H1 (cell line): ENCODE data around the gene HEBP1. TPM values are rescaled to one million over a fixed set of nuclear protein-coding genes. Genes with fewer than 3 reads are reported as not detected.

Source experiments
- JUN ChIP-seq: IDR thresholded peaks from 2 replicates; pipeline ENCODE4 v1.6.1; 2011; ENCODE audit warnings: low read depth, mild to moderate bottlenecking, improper control_type of control experiment, low read length
- polyA plus RNA-seq, 7 experiments: library from polyadenylated mRNA; depleted of rRNA in 3 of 7; stranded (reverse) in 5 of 7; unstranded in 2 of 7; fragments of >200 nt in 5 of 7; fragments of 200-250 nt in 2 of 7; gene quantifications; 1 replicate in 5 of 7; 2 replicates in 1 of 7; 4 replicates in 1 of 7; pipeline versions ENCODE4 v1.2.1 to v1.2.3, GENCODE V29; 2011 to 2013; ENCODE audit warnings: missing spikeins in 2 of 7, mixed read lengths in 2 of 7
- total RNA-seq: library from RNA; stranded (reverse); fragmentation: NEBNext Ultra II Directional; extraction: Animal tissue kit (Norgen Biotek cat#: 25700); gene quantifications from 2 replicates; pipeline ENCODE4 v1.2.1, GENCODE V29; 2021

The HEBP1 gene
- total and polyA plus RNA-seq, 2 of the 8 experiments (the other 6 are each of a cell fraction or from before 2014, with no cell fraction given) = 30.8 to 56.1 TPM

GRCh38 chr12:13022851-13023271, 22.8 kb upstream of the HEBP1 start (continued):
- TF ChIP-seq JUN = no peak
